ENCODE results near the gene SPAG6. TPM values are rescaled to one million over a fixed set of nuclear protein-coding genes. Genes with fewer than 3 reads are reported as not detected.

The SPAG6 gene
- total and polyA plus RNA-seq, 2 of the 8 experiments (the other 6 are each of a cell fraction or from before 2014, with no cell fraction given) = 0.14 TPM; not detected in 1

DNA sequence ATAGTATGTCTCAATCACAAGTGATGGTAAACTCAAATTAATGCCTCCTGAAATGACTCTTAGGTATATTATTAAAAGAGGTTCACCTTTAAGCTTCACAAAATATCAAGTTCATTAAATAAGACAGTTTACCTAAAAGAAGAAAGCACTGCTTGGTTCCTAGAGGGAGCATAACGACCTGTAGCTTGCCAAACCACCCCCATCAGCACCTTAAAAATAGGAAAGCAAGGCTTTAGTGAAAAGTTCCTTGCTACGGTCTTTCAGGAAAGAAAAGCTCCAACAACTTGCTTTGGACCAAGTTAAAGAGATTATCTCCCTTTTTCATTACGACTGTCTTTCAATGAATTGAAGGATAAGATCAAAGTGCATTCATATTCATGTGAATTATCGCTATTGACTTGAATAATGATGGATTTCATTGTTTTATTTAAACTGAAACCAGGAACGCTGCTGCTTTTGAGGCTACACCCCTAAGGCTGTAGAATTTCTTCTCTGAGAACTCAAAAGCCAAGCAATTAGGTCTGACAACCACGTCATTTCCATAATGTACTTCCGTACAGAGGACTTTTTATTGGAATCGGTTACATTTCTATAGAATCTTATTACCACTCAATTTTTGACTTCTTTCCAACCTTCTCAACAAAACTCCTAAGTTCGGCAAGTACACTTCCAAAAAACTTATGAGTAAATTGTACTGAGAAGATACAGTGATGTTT is 7.0 kb upstream of the SPAG6 start:
- Histone ChIP-seq H3K27ac (ENCODE audit: low read depth, low read length) (no peak overlapping the region), H4K5ac (ENCODE audit: insufficient read length, low read depth, low read length) (no peak overlapping the region), H3K9me3 (ENCODE audit: insufficient read depth in 2 of 2, low read depth in 1 of 2, low read length in 1 of 2) (no peaks in the 10 kb centered on the region; a peak in 1 of 4 replicates), H2BK120ac (replicated peaks; ENCODE audit: low read depth, low read length) (no peak overlapping the region), H2BK15ac (ENCODE audit: low read length) (no peak overlapping the region), H2BK20ac (ENCODE audit: low read length) (no peak overlapping the region), H3K14ac (ENCODE audit: insufficient read length) (no peak overlapping the region), H3K56ac (replicated peaks; ENCODE audit: insufficient read length, low read depth, low read length) (no peak overlapping the region), H3K79me1 (ENCODE audit: low read depth, low read length) (no peaks in the 10 kb centered on the region), H2AK5ac (ENCODE audit: low read depth, low read length) (no peak overlapping the region), H4K91ac (replicated peaks; ENCODE audit: insufficient read length, low read length) (no peak overlapping the region), H3K23ac (ENCODE audit: insufficient read length) (no peak overlapping the region), H3K4ac (replicated peaks; ENCODE audit: insufficient read length, low read depth, low read length) (no peak overlapping the region), H3K18ac (ENCODE audit: extremely low read depth, low read length) (no peak overlapping the region), H2AFZ (ENCODE audit: low read length) (no peak overlapping the region), H3K36me3 (ENCODE audit: control insufficient read depth in 2 of 4, insufficient read depth in 4 of 4, low read length in 3 of 4) (peaks cover 0 to 3% (median 0%) of the 10 kb centered on the region in 4 experiments; a peak in 1 of 8 replicates), H3K9ac (replicated peaks in 1 of 4; ENCODE audit: extremely low read depth in 1 of 4, low read depth in 3 of 4, low read length in 3 of 4) (no peak overlapping the region), H3K23me2 (ENCODE audit: low read depth, low read length) (peaks cover 9% of the 10 kb centered on the region; the same call in 1 of the 2 replicates), H3K27me3 (replicated peaks in 1 of 4; ENCODE audit: control insufficient read depth in 3 of 4, extremely low read depth in 1 of 4, insufficient read depth in 3 of 4, low read length in 3 of 4) (peaks cover 71 to 100% (median 90%) of the 10 kb centered on the region in 4 experiments), H3K4me3 (ENCODE audit: extremely low read depth in 1 of 4, insufficient read depth in 2 of 4, low read depth in 3 of 4, low read length in 4 of 4) (no peak overlapping the region), H4K8ac (ENCODE audit: extremely low read depth, insufficient read depth, low read length) (no peak overlapping the region), H2BK12ac (ENCODE audit: low read depth, low read length) (no peak overlapping the region), H2BK5ac (ENCODE audit: low read depth, low read length) (no peak overlapping the region), H3K4me1 (replicated peaks in 1 of 4; ENCODE audit: control insufficient read depth in 3 of 4, insufficient read depth in 4 of 4, low read length in 3 of 4) (peaks cover 0 to 19% (median 9%) of the 10 kb centered on the region in 4 experiments; a peak in 6 of 7 replicates), H4K20me1 (replicated peaks in 1 of 2; ENCODE audit: control insufficient read depth in 1 of 2, insufficient read depth in 2 of 2, low read length in 2 of 2) (peaks cover 0 to 8% of the 10 kb centered on the region in 2 experiments), H3K4me2 (ENCODE audit: insufficient read depth in 1 of 2, low read depth in 2 of 2, low read length in 2 of 2) (no peak overlapping the region), H3K79me2 (ENCODE audit: control insufficient read depth in 1 of 2, insufficient read depth in 2 of 2, low read length in 2 of 2) (no peaks in the 10 kb centered on the region)
- DNase-seq (ENCODE audit: low read depth in 1 of 2, low spot score in 2 of 2) = no peak
- no peak for FAIRE-seq
- 21% methylated on average over 9 of the region's 9 CpGs; no CpG with 5 or more reads in 1 of the 2 experiments for WGBS, 2 experiments (ENCODE audit: extremely low coverage in 1 of 2, insufficient coverage in 1 of 2, insufficient read length in 1 of 2, insufficient replicate concordance in 2 of 2, low coverage in 1 of 2, low lambda C conversion rate in 2 of 2, missing lambda C conversion rate in 1 of 2)
- POLR2A ChIA-PET (ENCODE audit: partially characterized antibody) = interaction anchor here (1.7 kb wide), 1 partner anchor 14 kb away, joined by 4 read pairs; no protein-coding TSS in a partner anchor
- CTCF ChIA-PET (ENCODE audit: partially characterized antibody) = interaction anchor here (0.5 kb wide), 1 partner anchor 21 kb away, joined by 4 read pairs; no protein-coding TSS in a partner anchor
- TF ChIP-seq JUND (IDR thresholded peaks at IDR 0.05; ENCODE audit: low read length) (no peak), SUZ12 (IDR thresholded peaks at IDR 0.05; ENCODE audit: low read length) (peak; percentile 40), CHD2 (IDR thresholded peaks at IDR 0.05; ENCODE audit: low read length) (no peak), CEBPB (IDR thresholded peaks at IDR 0.05; ENCODE audit: low read depth, low read length) (no peak), BCL11A (IDR thresholded peaks at IDR 0.05; ENCODE audit: low read depth in 2 of 2, low read length in 2 of 2) (no peak), EZH2 (IDR thresholded peaks at IDR 0.05; ENCODE audit: low read depth, low read length, severe bottlenecking) (peak; percentile 48)
- TF ChIP-seq, protein P1, sequence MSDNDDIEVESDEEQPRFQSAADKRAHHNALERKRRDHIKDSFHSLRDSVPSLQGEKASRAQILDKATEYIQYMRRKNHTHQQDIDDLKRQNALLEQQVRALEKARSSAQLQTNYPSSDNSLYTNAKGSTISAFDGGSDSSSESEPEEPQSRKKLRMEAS (IDR thresholded peaks at IDR 0.05) = no peak

Measured in H1 (cell line).